Karpas-422 (cell line): ENCODE results near the gene RIC3. TPM values are rescaled to one million over a fixed set of nuclear protein-coding genes. Genes with fewer than 3 reads are reported as not detected.

Experiments used
- DNase-seq: peaks from one replicate; pipeline ENCODE4 v3.0.0-alpha.2; 2015
- H2AFZ ChIP-seq: fragments of 200-600 bp; sonication (generic); 2 replicates; pipeline ENCODE4 v1.6.1; 2014; ENCODE audit warnings: antibody characterized with exemption, low read length, mixed read lengths
- H3K27ac ChIP-seq: fragments of 200-600 bp; sonication (generic); 2 replicates; pipeline ENCODE4 v1.5.1; 2014; ENCODE audit warnings: mild to moderate bottlenecking, low read length, moderate library complexity
- H3K27me3 ChIP-seq: fragments of 200-600 bp; sonication (generic); 2 replicates; pipeline ENCODE4 v1.6.1; 2014; ENCODE audit warnings: low read length, mixed read lengths
- H3K36me3 ChIP-seq: fragments of 200-600 bp; sonication (generic); 2 replicates; pipeline ENCODE4 v1.6.1; 2014; ENCODE audit warnings: low read length, mixed read lengths; ENCODE audit not compliant: insufficient read depth
- H3K4me1 ChIP-seq: fragments of 200-600 bp; sonication (generic); 2 replicates; pipeline ENCODE4 v1.6.1; 2014; ENCODE audit warnings: mild to moderate bottlenecking, low read length, mixed read lengths
- H3K4me2 ChIP-seq: fragments of 200-600 bp; sonication (generic); 2 replicates; pipeline ENCODE4 v1.6.1; 2014; ENCODE audit warnings: low read length, low read depth, mild to moderate bottlenecking; ENCODE audit not compliant: poor library complexity, severe bottlenecking
- H3K4me3 ChIP-seq: fragments of 200-600 bp; sonication (generic); 2 replicates; pipeline ENCODE4 v1.5.1; 2014; ENCODE audit warnings: mild to moderate bottlenecking, antibody characterized with exemption, low read length, mixed read lengths
- H3K79me2 ChIP-seq: fragments of 200-600 bp; sonication (generic); 2 replicates; pipeline ENCODE4 v1.6.1; 2014; ENCODE audit warnings: mild to moderate bottlenecking, low read length, mixed read lengths
- H3K9ac ChIP-seq: fragments of 200-600 bp; sonication (generic); 2 replicates; pipeline ENCODE4 v1.6.0; 2014; ENCODE audit warnings: low read length
- H3K9me2 ChIP-seq: fragments of 200-600 bp; sonication (generic), shearing (Covaris generic); replicated peaks from 2 replicates; pipeline ENCODE4 v1.6.0; 2014; ENCODE audit warnings: mild to moderate bottlenecking, low read length, moderate library complexity; ENCODE audit not compliant: insufficient read depth
- H3K9me3 ChIP-seq: fragments of 300-700, 200-600 bp; sonication (generic); 2 replicates; pipeline ENCODE4 v1.6.1; 2014; ENCODE audit warnings: low read length, mixed read lengths
- H4K20me1 ChIP-seq: fragments of 200-600 bp; sonication (generic); 2 replicates; pipeline ENCODE4 v1.6.1; 2014; ENCODE audit warnings: mild to moderate bottlenecking, antibody characterized with exemption, low read length, low read depth; ENCODE audit not compliant: insufficient read depth
- total RNA-seq: library from RNA; depleted of rRNA; stranded (reverse); fragments of >200 nt; shearing (Covaris generic); gene quantifications from 2 replicates; pipeline ENCODE4 v1.2.3, GENCODE V29; 2014; ENCODE audit warnings: low replicate concordance

Gene RIC3
- total RNA-seq, 1 experiment from 2014 or later, result not detected

DNA sequence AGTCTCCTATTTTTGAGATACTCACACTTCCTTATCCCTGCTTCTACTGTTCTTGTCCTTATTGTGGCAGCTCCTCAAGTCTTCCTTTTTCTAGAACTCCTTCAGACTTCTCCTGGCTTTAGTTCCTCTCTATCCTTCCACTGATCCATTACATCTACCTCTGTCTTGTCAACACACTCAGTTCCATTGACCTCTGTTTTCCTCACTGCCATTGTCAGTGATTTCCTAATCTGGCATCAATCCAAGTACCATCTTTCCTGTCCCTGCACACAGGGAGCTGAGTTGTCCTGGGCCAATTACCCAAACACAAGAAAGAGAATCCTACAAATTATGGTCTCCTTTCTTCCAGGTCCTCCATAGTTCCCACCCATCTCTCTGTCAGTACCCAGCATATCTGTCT, 27.9 kb upstream of the RIC3 start:
- Histone ChIP-seq H3K27ac (no peak overlapping the region), H3K36me3 (no peaks in the 10 kb centered on the region), H3K9me2 (no peaks in the 10 kb centered on the region), H3K4me3 (no peak overlapping the region), H2AFZ (no peak overlapping the region), H3K4me1 (no peaks in the 10 kb centered on the region), H3K4me2 (no peak overlapping the region), H3K27me3 (no peaks in the 10 kb centered on the region), H3K9me3 (no peaks in the 10 kb centered on the region), H4K20me1 (no peaks in the 10 kb centered on the region), H3K79me2 (no peaks in the 10 kb centered on the region), H3K9ac (no peak overlapping the region)
- DNase-seq, result no peak

DNA sequence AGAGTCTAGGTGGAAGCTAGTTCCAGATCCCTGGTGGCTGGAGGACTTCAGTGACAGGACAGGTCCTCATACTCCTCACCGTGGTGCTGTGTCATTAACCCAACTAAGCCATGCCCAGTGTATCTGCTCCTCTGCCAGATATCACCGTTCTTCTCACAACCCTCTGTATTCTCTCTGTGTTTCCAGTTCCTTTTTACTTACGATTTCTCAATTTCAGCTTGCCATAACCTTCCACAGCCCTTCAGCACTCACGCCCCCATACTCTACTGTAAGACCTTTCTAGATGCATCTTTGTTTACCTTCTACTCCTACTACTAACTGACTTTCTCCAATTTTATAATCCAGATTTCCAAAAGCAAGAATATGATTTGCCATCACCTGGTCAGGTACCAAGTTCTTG, 26.1 kb upstream of the RIC3 start:
- H3K36me3 ChIP-seq, result no peaks in the 10 kb centered on the region
- no peaks in the 10 kb centered on the region for H4K20me1 ChIP-seq
- no peaks in the 10 kb centered on the region for H3K9me2 ChIP-seq
- no peak overlapping the region for H3K4me3 ChIP-seq
- DNase-seq, result no peak
- H3K27ac ChIP-seq, result no peak overlapping the region
- no peak overlapping the region for H3K4me2 ChIP-seq
- H3K9me3 ChIP-seq, result no peaks in the 10 kb centered on the region
- H3K27me3 ChIP-seq, result no peaks in the 10 kb centered on the region
- H2AFZ ChIP-seq, result no peak overlapping the region
- no peaks in the 10 kb centered on the region for H3K79me2 ChIP-seq
- no peaks in the 10 kb centered on the region for H3K4me1 ChIP-seq
- no peak overlapping the region for H3K9ac ChIP-seq

DNA sequence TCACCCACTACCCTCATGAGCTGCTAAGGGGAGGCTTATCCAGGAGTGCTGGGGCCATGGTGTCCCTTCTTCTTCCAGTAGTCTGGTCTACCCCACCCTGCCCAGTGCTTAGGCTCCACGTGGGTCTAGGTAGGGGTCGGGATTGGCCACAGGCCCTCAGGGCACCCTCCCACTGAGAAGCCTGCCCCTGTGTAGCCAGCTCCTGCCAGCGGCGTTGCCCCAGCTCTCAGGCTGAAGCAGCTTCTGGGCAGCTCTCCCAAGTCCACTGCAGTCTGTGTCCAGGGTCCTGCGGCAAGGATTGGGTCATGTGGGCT, 24.0 kb upstream of the RIC3 start:
- H3K9ac ChIP-seq, result no peak overlapping the region
- no peak for DNase-seq
- no peaks in the 10 kb centered on the region for H3K79me2 ChIP-seq
- H2AFZ ChIP-seq, result no peak overlapping the region
- H3K4me2 ChIP-seq, result no peak overlapping the region
- no peaks in the 10 kb centered on the region for H4K20me1 ChIP-seq
- no peaks in the 10 kb centered on the region for H3K36me3 ChIP-seq
- H3K27me3 ChIP-seq, result no peaks in the 10 kb centered on the region
- no peaks in the 10 kb centered on the region for H3K9me2 ChIP-seq
- no peak overlapping the region for H3K4me3 ChIP-seq
- no peak overlapping the region for H3K27ac ChIP-seq
- no peaks in the 10 kb centered on the region for H3K4me1 ChIP-seq
- H3K9me3 ChIP-seq, result no peaks in the 10 kb centered on the region

DNA sequence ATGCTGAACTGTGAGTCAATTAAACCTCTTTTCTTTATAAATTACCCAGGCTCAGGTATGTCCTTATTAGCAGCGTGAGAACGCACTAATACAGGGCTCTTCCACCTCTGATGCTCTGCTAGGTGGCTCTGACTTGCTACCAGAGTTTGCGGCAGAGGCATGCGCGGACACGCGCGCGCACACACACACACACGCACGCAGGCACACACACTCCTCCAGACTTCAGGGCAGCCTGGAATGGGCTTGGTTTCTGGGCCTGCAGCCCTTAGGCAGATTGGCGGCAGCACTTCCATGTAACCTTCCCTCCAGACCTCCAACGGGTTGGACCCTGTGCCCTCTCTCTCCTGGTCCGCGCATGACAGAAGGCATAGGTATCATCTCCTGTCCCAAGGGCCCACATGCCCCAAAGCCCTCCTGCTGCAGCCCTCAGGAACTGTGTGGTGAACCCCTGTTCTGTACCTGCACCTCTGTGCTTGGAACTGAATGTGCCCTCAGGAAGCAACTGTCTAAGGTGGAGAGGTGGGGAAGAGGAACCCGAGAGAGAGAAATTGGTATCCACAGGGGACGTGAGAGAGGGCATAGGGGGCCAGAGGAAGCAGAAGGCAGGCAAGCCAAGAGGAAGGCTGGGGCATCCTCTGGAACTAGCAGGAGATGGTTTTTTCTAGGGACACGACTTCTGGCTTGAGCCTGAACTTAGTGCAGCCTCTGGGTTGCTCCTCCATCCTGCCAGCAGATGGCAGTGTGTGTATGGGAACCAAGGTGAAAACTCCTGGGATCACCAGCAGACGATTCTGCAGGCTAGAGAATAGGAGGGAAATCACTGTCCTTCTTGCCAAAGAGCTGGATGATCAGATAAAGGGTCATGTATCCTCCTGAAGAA, 23.4 kb upstream of the RIC3 start:
- Histone ChIP-seq H3K4me1 (no peaks in the 10 kb centered on the region), H3K4me2 (no peak overlapping the region), H3K27me3 (no peaks in the 10 kb centered on the region), H3K9me3 (no peaks in the 10 kb centered on the region), H3K36me3 (no peaks in the 10 kb centered on the region), H3K9ac (no peak overlapping the region), H4K20me1 (no peaks in the 10 kb centered on the region), H3K79me2 (no peaks in the 10 kb centered on the region), H2AFZ (no peak overlapping the region), H3K27ac (no peak overlapping the region), H3K4me3 (no peak overlapping the region), H3K9me2 (no peaks in the 10 kb centered on the region)
- DNase-seq, result peak; percentile 74

DNA sequence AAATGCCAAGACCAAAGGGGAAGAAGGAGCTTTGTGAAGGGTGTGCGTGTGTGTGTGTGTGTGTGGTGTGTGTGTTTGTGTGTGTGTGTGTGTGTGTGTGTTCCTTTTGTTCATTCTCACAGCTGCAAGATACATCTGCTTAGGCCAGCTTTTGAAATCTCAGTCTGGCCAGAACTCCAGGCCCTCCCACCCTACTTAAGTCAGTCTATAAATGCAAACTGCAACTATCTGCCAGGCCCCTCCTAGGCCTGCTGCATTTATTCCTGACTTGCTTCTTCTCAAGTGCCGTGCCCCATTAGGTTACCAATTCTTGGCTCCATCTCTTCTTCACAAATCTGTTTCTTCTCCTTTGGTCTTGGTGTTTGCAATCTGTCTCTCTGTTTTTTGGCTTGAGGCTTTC, 21.6 kb upstream of the RIC3 start:
- Histone ChIP-seq H3K9me3 (no peaks in the 10 kb centered on the region), H3K27ac (no peak overlapping the region), H3K4me2 (no peak overlapping the region), H3K9me2 (no peaks in the 10 kb centered on the region), H4K20me1 (no peaks in the 10 kb centered on the region), H3K36me3 (no peaks in the 10 kb centered on the region), H3K27me3 (no peaks in the 10 kb centered on the region), H3K79me2 (no peaks in the 10 kb centered on the region), H3K4me1 (no peaks in the 10 kb centered on the region), H3K9ac (no peak overlapping the region), H3K4me3 (no peak overlapping the region), H2AFZ (no peak overlapping the region)
- DNase-seq, result no peak

DNA sequence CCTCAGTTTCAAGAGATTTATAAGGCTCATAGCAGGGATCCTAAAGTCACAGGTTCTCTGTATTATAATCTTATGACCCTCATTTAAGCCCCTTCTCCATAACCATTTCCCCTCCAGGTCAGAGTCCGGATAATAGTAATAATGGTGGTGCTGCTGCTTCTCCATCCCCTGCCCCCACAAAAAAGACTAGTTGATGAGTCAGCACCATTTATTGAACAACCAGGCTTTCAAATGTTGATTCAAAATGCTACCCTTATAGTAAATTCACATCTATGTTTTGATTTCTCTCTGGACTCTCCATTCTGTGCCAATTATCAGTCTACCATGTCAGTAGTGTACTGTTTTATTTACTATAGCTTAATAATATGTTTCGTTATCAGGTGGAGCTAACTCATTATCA, 17.6 kb upstream of the RIC3 start:
- no peak overlapping the region for H3K4me2 ChIP-seq
- no peaks in the 10 kb centered on the region for H3K79me2 ChIP-seq
- no peaks in the 10 kb centered on the region for H3K4me1 ChIP-seq
- H3K9me2 ChIP-seq, result no peaks in the 10 kb centered on the region
- no peaks in the 10 kb centered on the region for H3K9me3 ChIP-seq
- H3K27me3 ChIP-seq, result no peaks in the 10 kb centered on the region
- H3K9ac ChIP-seq, result no peak overlapping the region
- no peak overlapping the region for H3K4me3 ChIP-seq
- H2AFZ ChIP-seq, result no peak overlapping the region
- H3K27ac ChIP-seq, result no peak overlapping the region
- no peaks in the 10 kb centered on the region for H4K20me1 ChIP-seq
- no peak for DNase-seq
- no peaks in the 10 kb centered on the region for H3K36me3 ChIP-seq

DNA sequence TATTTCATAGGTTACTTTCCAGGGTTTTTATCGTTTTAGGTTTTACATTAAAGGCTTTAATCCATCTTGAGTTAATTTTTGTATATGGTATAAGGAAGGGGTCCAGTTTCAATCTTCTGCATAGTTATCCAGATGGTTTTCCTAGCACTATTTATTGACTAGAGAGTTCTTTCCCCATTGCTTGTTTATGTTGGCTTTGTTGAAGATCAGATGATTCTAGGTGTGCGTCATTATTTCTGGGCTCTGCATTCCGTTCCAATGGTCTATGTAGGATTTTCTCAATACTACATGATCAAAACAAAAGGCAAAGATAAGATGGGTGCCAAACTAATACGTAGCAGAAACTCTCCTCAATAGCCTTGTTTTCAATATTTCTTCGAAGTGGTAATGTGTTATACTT, 14.3 kb upstream of the RIC3 start:
- H3K9me2 ChIP-seq, result no peaks in the 10 kb centered on the region
- no peaks in the 10 kb centered on the region for H3K9me3 ChIP-seq
- H2AFZ ChIP-seq, result no peak overlapping the region
- H3K36me3 ChIP-seq, result no peaks in the 10 kb centered on the region
- no peaks in the 10 kb centered on the region for H3K4me1 ChIP-seq
- H3K4me3 ChIP-seq, result no peak overlapping the region
- no peak for DNase-seq
- no peak overlapping the region for H3K27ac ChIP-seq
- no peak overlapping the region for H3K9ac ChIP-seq
- H3K27me3 ChIP-seq, result no peaks in the 10 kb centered on the region
- no peak overlapping the region for H3K4me2 ChIP-seq
- no peaks in the 10 kb centered on the region for H4K20me1 ChIP-seq
- H3K79me2 ChIP-seq, result no peaks in the 10 kb centered on the region

DNA sequence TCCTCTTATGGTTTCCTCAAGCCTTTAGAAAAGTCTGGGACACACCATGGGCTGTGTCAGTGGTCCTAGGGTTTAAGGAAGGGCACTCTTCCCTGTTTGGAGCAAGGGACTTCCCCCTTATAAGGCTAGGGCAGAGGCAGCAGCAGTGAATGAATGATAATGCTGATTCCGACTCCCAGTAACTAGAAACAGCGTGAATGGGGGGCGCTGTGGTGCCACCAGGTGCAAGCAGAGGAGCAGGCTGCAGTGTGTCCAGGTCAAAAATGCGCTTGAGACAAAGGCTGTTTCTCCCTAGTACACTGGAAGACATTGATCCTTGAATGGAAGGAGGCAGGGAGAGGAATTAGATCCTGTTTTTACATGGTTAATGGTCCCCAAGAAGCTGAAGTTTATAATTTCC, 11.6 kb upstream of the RIC3 start:
- no peaks in the 10 kb centered on the region for H3K36me3 ChIP-seq
- H4K20me1 ChIP-seq, result no peaks in the 10 kb centered on the region
- H3K9me2 ChIP-seq, result no peaks in the 10 kb centered on the region
- no peak overlapping the region for H3K4me3 ChIP-seq
- no peak overlapping the region for H3K4me2 ChIP-seq
- no peak overlapping the region for H3K27ac ChIP-seq
- H3K9me3 ChIP-seq, result no peaks in the 10 kb centered on the region
- no peaks in the 10 kb centered on the region for H3K4me1 ChIP-seq
- no peak for DNase-seq
- no peaks in the 10 kb centered on the region for H3K79me2 ChIP-seq
- no peak overlapping the region for H3K9ac ChIP-seq
- H3K27me3 ChIP-seq, result no peaks in the 10 kb centered on the region
- no peak overlapping the region for H2AFZ ChIP-seq
